ENCODE results near the gene CDH26. TPM values are rescaled to one million over a fixed set of nuclear protein-coding genes. Genes with fewer than 3 reads are reported as not detected.

The CDH26 gene
- total and polyA plus RNA-seq, 4 experiments from 2014 or later, result 0.55 to 4.4 (median 4.1) TPM; not detected in 1

Other genes with a start within 250 kb of the CDH26 start
- 1 to 10 TPM; 4.0 to 5.4 TPM for gene SYCP2, start 24.8 kb upstream of the CDH26 start, total RNA-seq
- 1 to 10 TPM in 1 of 2 donors, under 1 TPM in 1; 0.91 to 1.6 TPM for gene SYCP2, start 24.8 kb upstream of the CDH26 start, polyA plus RNA-seq
- 10 to 100 TPM; 13.2 to 15.0 TPM for gene PPP1R3D, start 18.1 kb upstream of the CDH26 start, total RNA-seq
- 1 to 10 TPM; 2.2 to 2.8 TPM for gene PPP1R3D, start 18.1 kb upstream of the CDH26 start, polyA plus RNA-seq
- 10 to 100 TPM; 43.7 to 44.1 TPM for gene FAM217B, start 18.0 kb upstream of the CDH26 start, total RNA-seq
- 10 to 100 TPM; 13.4 to 25.0 TPM for gene FAM217B, start 18.0 kb upstream of the CDH26 start, polyA plus RNA-seq

Measured in CD4-positive, alpha-beta memory T cell (primary cell).